Measurements from ENCODE around the gene SNRPB.
A peak's percentile ranks its signal among the peaks of the same experiment; 100 is the strongest.

Gene SNRPB

GRCh38 chr20:2451939-2452732, 18.5 kb downstream of the SNRPB start:
- peaks cover 11% of the 10 kb centered on the region for H3K4me1 Mint-ChIP-seq
- H3K4me3 Mint-ChIP-seq, result no peak overlapping the region
- peak; percentile 90 for DNase-seq
- no peak overlapping the region for H3K27ac Mint-ChIP-seq
- H3K36me3 Mint-ChIP-seq (ENCODE audit: low read depth), result no peaks in the 10 kb centered on the region
- TF ChIP-seq CTCF (IDR thresholded peaks at IDR 0.05), result peak; percentile 89
- H3K9me3 Mint-ChIP-seq, result no peaks in the 10 kb centered on the region
- peaks cover 8% of the 10 kb centered on the region for H3K27me3 Mint-ChIP-seq (ENCODE audit: low read depth, poor library complexity)

GRCh38 chr20:2451422-2451821, 19.2 kb downstream of the SNRPB start:
- Mint-ChIP-seq H3K27me3 (ENCODE audit: low read depth, poor library complexity) (peaks cover 8% of the 10 kb centered on the region), H3K9me3 (no peaks in the 10 kb centered on the region), H3K4me1 (peaks cover 3% of the 10 kb centered on the region), H3K4me3 (no peak overlapping the region), H3K27ac (no peak overlapping the region), H3K36me3 (ENCODE audit: low read depth) (no peaks in the 10 kb centered on the region)
- no peak for DNase-seq
- no peak for TF ChIP-seq CTCF (IDR thresholded peaks at IDR 0.05)

- H3K4me3 Mint-ChIP-seq, result no peak overlapping the region
- no peak for TF ChIP-seq CTCF (IDR thresholded peaks at IDR 0.05)
- H3K27me3 Mint-ChIP-seq (ENCODE audit: low read depth, poor library complexity), result peaks cover 8% of the 10 kb centered on the region
- no peak for DNase-seq
- no peaks in the 10 kb centered on the region for H3K4me1 Mint-ChIP-seq
- no peak overlapping the region for H3K27ac Mint-ChIP-seq
- H3K36me3 Mint-ChIP-seq (ENCODE audit: low read depth), result no peaks in the 10 kb centered on the region
- H3K9me3 Mint-ChIP-seq, result no peaks in the 10 kb centered on the region
Observed at GRCh38 chr20:2449386-2449785, 21.2 kb downstream of the SNRPB start.

GRCh38 chr20:2446845-2447244, 23.7 kb downstream of the SNRPB start:
- no peak for DNase-seq
- no peak for TF ChIP-seq CTCF (IDR thresholded peaks at IDR 0.05)
- no peaks in the 10 kb centered on the region for H3K4me1 Mint-ChIP-seq
- H3K4me3 Mint-ChIP-seq, result no peak overlapping the region
- H3K36me3 Mint-ChIP-seq (ENCODE audit: low read depth), result no peaks in the 10 kb centered on the region
- H3K27me3 Mint-ChIP-seq (ENCODE audit: low read depth, poor library complexity), result peaks cover 8% of the 10 kb centered on the region
- no peaks in the 10 kb centered on the region for H3K9me3 Mint-ChIP-seq
- no peak overlapping the region for H3K27ac Mint-ChIP-seq

- H3K4me1 Mint-ChIP-seq, result no peaks in the 10 kb centered on the region
- no peak overlapping the region for H3K4me3 Mint-ChIP-seq
- no peak for DNase-seq
- H3K36me3 Mint-ChIP-seq (ENCODE audit: low read depth), result no peaks in the 10 kb centered on the region
- no peak overlapping the region for H3K27ac Mint-ChIP-seq
- H3K27me3 Mint-ChIP-seq (ENCODE audit: low read depth, poor library complexity), result peaks cover 25% of the 10 kb centered on the region
- no peaks in the 10 kb centered on the region for H3K9me3 Mint-ChIP-seq
- no peak for TF ChIP-seq CTCF (IDR thresholded peaks at IDR 0.05)
Observed at GRCh38 chr20:2431185-2431584, 39.4 kb downstream of the SNRPB start.

GRCh38 chr20:2430538-2430937, 40.1 kb downstream of the SNRPB start:
- no peak overlapping the region for H3K27ac Mint-ChIP-seq
- no peaks in the 10 kb centered on the region for H3K36me3 Mint-ChIP-seq (ENCODE audit: low read depth)

More at GRCh38 chr20:2430538-2430937, 40.1 kb downstream of the SNRPB start:
- no peak for TF ChIP-seq CTCF (IDR thresholded peaks at IDR 0.05)
- no peaks in the 10 kb centered on the region for H3K4me1 Mint-ChIP-seq
- no peak for DNase-seq
- no peaks in the 10 kb centered on the region for H3K9me3 Mint-ChIP-seq
- no peak overlapping the region for H3K4me3 Mint-ChIP-seq
- H3K27me3 Mint-ChIP-seq (ENCODE audit: low read depth, poor library complexity), result peaks cover 25% of the 10 kb centered on the region

All from nephron progenitor cell (in vitro differentiated cells).